ENCODE data around the gene CACNB3. TPM values are rescaled to one million over a fixed set of nuclear protein-coding genes. Genes with fewer than 3 reads are reported as not detected.
A peak's percentile ranks its signal among the peaks of the same experiment; 100 is the strongest.

CACNB3 gene
- total and polyA plus RNA-seq, 9 of the 15 experiments (the other 6 are each of a cell fraction or from before 2014, with no cell fraction given): 0.24 to 2.0 (median 1.5) TPM

DNA sequence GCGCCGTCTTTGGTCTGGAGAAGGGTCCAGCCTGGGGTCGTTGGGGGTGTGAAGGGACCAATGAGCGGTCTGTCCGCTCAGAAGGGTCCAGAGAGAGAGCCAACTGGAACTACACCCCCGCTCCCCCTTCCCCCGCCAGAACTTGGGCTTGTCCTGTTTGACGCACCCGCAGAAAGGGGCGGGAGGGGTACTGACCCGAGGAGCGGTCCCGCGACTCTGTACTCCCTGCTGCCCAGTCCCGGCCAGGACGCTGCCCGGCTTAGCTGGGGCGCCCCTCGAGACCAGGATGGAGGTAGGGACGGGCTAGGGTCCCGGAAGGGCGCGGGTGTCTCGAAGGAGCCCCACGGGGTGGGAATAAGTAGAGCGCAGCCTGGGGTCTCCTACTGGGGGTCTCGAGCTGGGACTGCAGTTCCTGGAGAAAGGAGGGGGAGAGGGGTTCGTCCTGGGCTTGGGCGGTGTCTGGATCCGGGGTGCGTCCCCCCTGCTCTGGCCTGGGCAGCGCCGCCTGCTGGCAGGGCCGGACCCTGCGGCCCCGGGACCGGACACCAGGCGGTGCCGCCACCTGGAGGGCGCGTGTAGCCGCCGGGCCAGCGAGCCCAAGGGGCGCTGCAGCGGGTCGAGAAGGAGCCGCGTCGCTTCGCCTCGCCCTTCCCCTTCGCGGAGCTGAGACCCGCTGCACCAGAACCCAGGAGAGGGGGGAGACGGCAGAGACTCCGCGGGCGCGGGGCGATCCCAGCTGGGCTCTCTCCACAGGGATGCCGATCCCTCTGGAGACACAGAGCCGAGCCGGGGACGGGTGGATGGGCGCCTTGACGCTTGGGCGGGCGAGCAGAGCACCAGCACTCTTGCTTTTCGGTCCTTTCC lies 3.8 kb upstream of the CACNB3 start (continued):
- TF ChIP-seq XRCC5 (IDR thresholded peaks at IDR 0.05; ENCODE audit: low read depth, low read length): peak; percentile 94; the same call in 1 of the 2 replicates
- peak; percentile 83; the same call in 1 of the 2 replicates for TF ChIP-seq FOXP1 (CRISPR knock-in tag; IDR thresholded peaks at IDR 0.05)
- TF ChIP-seq, protein P1, sequence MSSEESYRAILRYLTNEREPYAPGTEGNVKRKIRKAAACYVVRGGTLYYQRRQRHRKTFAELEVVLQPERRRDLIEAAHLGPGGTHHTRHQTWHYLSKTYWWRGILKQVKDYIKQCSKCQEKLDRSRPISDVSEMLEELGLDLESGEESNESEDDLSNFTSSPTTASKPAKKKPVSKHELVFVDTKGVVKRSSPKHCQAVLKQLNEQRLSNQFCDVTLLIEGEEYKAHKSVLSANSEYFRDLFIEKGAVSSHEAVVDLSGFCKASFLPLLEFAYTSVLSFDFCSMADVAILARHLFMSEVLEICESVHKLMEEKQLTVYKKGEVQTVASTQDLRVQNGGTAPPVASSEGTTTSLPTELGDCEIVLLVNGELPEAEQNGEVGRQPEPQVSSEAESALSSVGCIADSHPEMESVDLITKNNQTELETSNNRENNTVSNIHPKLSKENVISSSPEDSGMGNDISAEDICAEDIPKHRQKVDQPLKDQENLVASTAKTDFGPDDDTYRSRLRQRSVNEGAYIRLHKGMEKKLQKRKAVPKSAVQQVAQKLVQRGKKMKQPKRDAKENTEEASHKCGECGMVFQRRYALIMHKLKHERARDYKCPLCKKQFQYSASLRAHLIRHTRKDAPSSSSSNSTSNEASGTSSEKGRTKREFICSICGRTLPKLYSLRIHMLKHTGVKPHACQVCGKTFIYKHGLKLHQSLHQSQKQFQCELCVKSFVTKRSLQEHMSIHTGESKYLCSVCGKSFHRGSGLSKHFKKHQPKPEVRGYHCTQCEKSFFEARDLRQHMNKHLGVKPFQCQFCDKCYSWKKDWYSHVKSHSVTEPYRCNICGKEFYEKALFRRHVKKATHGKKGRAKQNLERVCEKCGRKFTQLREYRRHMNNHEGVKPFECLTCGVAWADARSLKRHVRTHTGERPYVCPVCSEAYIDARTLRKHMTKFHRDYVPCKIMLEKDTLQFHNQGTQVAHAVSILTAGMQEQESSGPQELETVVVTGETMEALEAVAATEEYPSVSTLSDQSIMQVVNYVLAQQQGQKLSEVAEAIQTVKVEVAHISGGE (CRISPR knock-in tag; IDR thresholded peaks at IDR 0.05): 0 out of 6 replicates have a peak, but pooled peaks of 1 of the 3 experiments have one; percentile 8
- TF ChIP-seq, protein P2, sequence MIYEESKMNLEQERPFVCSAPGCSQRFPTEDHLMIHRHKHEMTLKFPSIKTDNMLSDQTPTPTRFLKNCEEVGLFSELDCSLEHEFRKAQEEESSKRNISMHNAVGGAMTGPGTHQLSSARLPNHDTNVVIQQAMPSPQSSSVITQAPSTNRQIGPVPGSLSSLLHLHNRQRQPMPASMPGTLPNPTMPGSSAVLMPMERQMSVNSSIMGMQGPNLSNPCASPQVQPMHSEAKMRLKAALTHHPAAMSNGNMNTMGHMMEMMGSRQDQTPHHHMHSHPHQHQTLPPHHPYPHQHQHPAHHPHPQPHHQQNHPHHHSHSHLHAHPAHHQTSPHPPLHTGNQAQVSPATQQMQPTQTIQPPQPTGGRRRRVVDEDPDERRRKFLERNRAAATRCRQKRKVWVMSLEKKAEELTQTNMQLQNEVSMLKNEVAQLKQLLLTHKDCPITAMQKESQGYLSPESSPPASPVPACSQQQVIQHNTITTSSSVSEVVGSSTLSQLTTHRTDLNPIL (CRISPR knock-in tag; IDR thresholded peaks at IDR 0.05): no peak
- no peak for TF ChIP-seq ETS2 (tag; IDR thresholded peaks at IDR 0.05; ENCODE audit: borderline replicate concordance, poor library complexity, severe bottlenecking)
- TF ChIP-seq ZNF311 (CRISPR knock-in tag; IDR thresholded peaks at IDR 0.05): no peak
- TF ChIP-seq EWSR1 (IDR thresholded peaks at IDR 0.05; ENCODE audit: borderline replicate concordance, low read depth, partially characterized antibody): no peak
- no peak for TF ChIP-seq IFI16 (CRISPR knock-in tag; IDR thresholded peaks at IDR 0.05)
- peak; percentile 55; the same call in 1 of the 2 replicates for TF ChIP-seq EP400 (IDR thresholded peaks at IDR 0.05)
- no peak for TF ChIP-seq HDAC6 (IDR thresholded peaks at IDR 0.05; ENCODE audit: low read depth, low read length)
- TF ChIP-seq TRIM28 (IDR thresholded peaks at IDR 0.05): no peak; the same call in 1 of the 2 replicates
- no peak for TF ChIP-seq ZNF184 (CRISPR knock-in tag; IDR thresholded peaks at IDR 0.05)
- peak; percentile 60; the same call in 1 of the 2 replicates for TF ChIP-seq ZNF589 (CRISPR knock-in tag; IDR thresholded peaks at IDR 0.05; ENCODE audit: low read depth)
- TF ChIP-seq, protein P3, sequence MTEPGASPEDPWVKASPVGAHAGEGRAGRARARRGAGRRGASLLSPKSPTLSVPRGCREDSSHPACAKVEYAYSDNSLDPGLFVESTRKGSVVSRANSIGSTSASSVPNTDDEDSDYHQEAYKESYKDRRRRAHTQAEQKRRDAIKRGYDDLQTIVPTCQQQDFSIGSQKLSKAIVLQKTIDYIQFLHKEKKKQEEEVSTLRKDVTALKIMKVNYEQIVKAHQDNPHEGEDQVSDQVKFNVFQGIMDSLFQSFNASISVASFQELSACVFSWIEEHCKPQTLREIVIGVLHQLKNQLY (CRISPR knock-in tag; conservative IDR thresholded peaks at IDR 0.05): no peak
- TF ChIP-seq PHF8 (IDR thresholded peaks at IDR 0.05; ENCODE audit: borderline replicate concordance, low read length): peak; percentile 68; the same call in 1 of the 2 replicates
- TF ChIP-seq ZNF699 (CRISPR knock-in tag; IDR thresholded peaks at IDR 0.05; ENCODE audit: insufficient replicate concordance): no peak
- TF ChIP-seq KLF6 (CRISPR knock-in tag; IDR thresholded peaks at IDR 0.05; ENCODE audit: borderline replicate concordance): peak; percentile 12; the same call in 1 of the 2 replicates
- TF ChIP-seq MAFG (tag; conservative IDR thresholded peaks at IDR 0.05): no peak
- TF ChIP-seq FOSL1 (tag; conservative IDR thresholded peaks at IDR 0.05): no peak
- TF ChIP-seq TRIM24 (IDR thresholded peaks at IDR 0.05): peak in 1 of 2 experiments; percentile 32; a peak in 1 of 4 replicates
- peak; percentile 49 for TF ChIP-seq U2AF1 (optimal IDR thresholded peaks at IDR 0.05; ENCODE audit: low read depth, low read length)
